SH-SY5Y (cell line): ENCODE data around the gene CACNA1H.

Experiments used
- GATA2 ChIP-seq: IDR thresholded peaks from 2 replicates; pipeline ENCODE4 v1.6.1; 2011; ENCODE audit warnings: mild to moderate bottlenecking, low read depth, low read length
- GATA3 ChIP-seq: IDR thresholded peaks from 2 replicates; pipeline ENCODE4 v1.6.1; 2011; ENCODE audit warnings: low read depth, mild to moderate bottlenecking, low read length, moderate library complexity

DNA sequence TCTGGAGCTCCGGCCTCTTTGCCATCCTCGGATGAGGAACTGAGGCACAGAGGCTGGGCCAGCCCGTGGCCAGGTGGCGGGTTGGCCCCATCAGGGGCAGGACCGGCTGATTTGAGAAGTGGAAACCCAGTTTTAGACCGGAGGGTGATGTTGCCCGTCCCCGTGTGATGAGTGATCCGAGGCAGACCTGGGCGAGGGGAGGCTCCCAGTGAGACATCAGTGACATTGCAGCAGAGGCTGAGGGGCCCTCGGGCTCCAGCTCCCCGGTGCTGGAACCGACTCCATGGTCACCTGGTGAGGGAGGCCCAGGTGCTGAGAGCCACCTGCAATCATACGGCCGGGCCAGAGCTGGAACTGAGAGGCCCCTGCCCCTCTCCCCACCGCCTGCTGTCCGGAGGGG, 26.9 kb upstream of the CACNA1H start:
- TF ChIP-seq GATA2 (no peak), GATA3 (no peak)
